GM19397 (cell line): ENCODE results near the gene CTTN.
"Not testable (repeated sequence)": the region's sequence is repeated elsewhere in the genome, so short reads cannot be mapped to it uniquely, and the experiment has no call there.

ENCODE experiments used
- ATAC-seq: cut with Tn5 transposase; IDR thresholded peaks from one replicate; pipeline ENCODE4 v1.9.1; 2021; ENCODE audit warnings: mild to moderate bottlenecking, moderate library complexity; ENCODE audit not compliant: unreplicated experiment

CTTN gene

GRCh38 chr11:70378506-70379134 lies 19.7 kb upstream of the CTTN start:
- no peak for ATAC-seq

- no peak for ATAC-seq
Observed at GRCh38 chr11:70381350-70381749, 17.0 kb upstream of the CTTN start.

GRCh38 chr11:70381872-70382861 lies 16.2 kb upstream of the CTTN start:
- ATAC-seq: no peak

GRCh38 chr11:70383664-70384565 lies 14.4 kb upstream of the CTTN start:
- ATAC-seq: no peak

- ATAC-seq: no peak
Observed at GRCh38 chr11:70384566-70385152, 13.7 kb upstream of the CTTN start.

- no peak for ATAC-seq
Observed at GRCh38 chr11:70387564-70387963, 10.8 kb upstream of the CTTN start.

GRCh38 chr11:70389201-70389600 lies 9.1 kb upstream of the CTTN start:
- ATAC-seq: no peak

GRCh38 chr11:70390882-70391281 lies 7.4 kb upstream of the CTTN start:
- not testable (repeated sequence) for ATAC-seq

GRCh38 chr11:70394211-70394950 lies 3.9 kb upstream of the CTTN start:
- no peak for ATAC-seq

GRCh38 chr11:70397336-70397982 lies 870 bp upstream of the CTTN start:
- ATAC-seq: no peak

- ATAC-seq: no peak
Observed at GRCh38 chr11:70398834-70399680, 728 bp downstream of the CTTN start.

GRCh38 chr11:70399681-70400112 lies 1.4 kb downstream of the CTTN start:
- ATAC-seq: no peak

GRCh38 chr11:70400643-70401042 lies 2.3 kb downstream of the CTTN start:
- ATAC-seq: no peak

- ATAC-seq: no peak
Observed at GRCh38 chr11:70402016-70402415, 3.7 kb downstream of the CTTN start.

GRCh38 chr11:70402685-70403084 lies 4.4 kb downstream of the CTTN start:
- ATAC-seq: no peak

GRCh38 chr11:70404244-70404643 lies 5.9 kb downstream of the CTTN start:
- no peak for ATAC-seq

GRCh38 chr11:70405679-70406395 lies 7.5 kb downstream of the CTTN start:
- ATAC-seq: no peak

GRCh38 chr11:70407121-70407520 lies 8.8 kb downstream of the CTTN start:
- ATAC-seq: no peak
